Memory B cell (primary cell): ENCODE results near the gene ARL6IP5.

Source experiments
- ATAC-seq: fragments of 150-1000 bp; cut with Tn5 transposase; 2 replicates; pipeline ENCODE4 v1.10.0; 2021; ENCODE audit warnings: low read depth, mild to moderate bottlenecking, moderate library complexity
- DNase-seq, 2 donors: peaks; one replicate each; pipeline ENCODE4 v3.0.0; 2022; ENCODE audit warnings: low spot score in 2 of 2
- H3K27ac Mint-ChIP-seq: one replicate; pipeline ENCODE4 v1.8.0; 2022; ENCODE audit warnings: mild to moderate bottlenecking, moderate library complexity, mixed read lengths
- H3K27me3 Mint-ChIP-seq: one replicate; pipeline ENCODE4 v1.8.0; 2022; ENCODE audit warnings: mixed read lengths
- H3K36me3 Mint-ChIP-seq: one replicate; pipeline ENCODE4 v1.8.0; 2022; ENCODE audit warnings: mild to moderate bottlenecking, mixed read lengths
- H3K4me1 Mint-ChIP-seq: one replicate; pipeline ENCODE4 v1.8.0; 2022; ENCODE audit warnings: mixed read lengths
- H3K4me3 Mint-ChIP-seq: one replicate; pipeline ENCODE4 v1.8.0; 2022; ENCODE audit warnings: mild to moderate bottlenecking, moderate library complexity, mixed read lengths
- H3K9me3 Mint-ChIP-seq: one replicate; pipeline ENCODE4 v1.8.0; 2022; ENCODE audit warnings: mixed read lengths

Gene ARL6IP5

GRCh38 chr3:69142090-69142489 is 57.4 kb downstream of the ARL6IP5 start:
- Mint-ChIP-seq H3K4me3 (no peak overlapping the region), H3K27me3 (peaks cover 15% of the 10 kb centered on the region), H3K4me1 (no peaks in the 10 kb centered on the region), H3K36me3 (no peaks in the 10 kb centered on the region), H3K9me3 (no peaks in the 10 kb centered on the region), H3K27ac (no peak overlapping the region)
- no peak for ATAC-seq
- DNase-seq, result no peak

DNA sequence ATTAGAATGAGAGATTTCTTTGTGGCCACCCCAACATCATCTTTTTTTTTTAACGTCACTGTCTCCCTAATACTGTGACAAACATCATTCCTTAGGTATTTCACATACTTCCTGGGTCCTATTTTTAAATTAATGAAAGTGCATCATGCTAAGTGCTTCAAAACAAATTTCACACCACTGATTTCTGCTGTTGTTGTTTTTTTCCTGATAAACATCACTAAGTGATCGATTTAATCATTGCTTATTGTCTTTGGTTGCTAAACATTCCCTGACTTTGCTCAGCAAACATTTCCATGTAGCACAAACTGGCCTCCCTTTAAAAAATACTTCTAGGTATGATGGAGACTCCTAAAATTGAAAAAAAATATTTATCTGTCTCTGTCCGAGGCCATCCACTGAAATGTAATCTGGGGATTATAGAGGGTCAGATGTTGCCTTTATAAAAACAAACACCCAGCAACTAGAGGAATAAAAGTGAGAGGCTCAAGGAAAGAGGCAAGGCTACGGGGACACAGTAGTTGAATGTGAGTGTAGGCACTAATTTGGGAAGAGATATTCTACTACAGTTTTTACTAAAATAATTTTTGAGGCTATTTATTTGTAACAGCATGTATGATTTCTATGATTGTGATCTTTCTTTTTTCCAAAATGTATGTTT is 58.2 kb downstream of the ARL6IP5 start:
- no peak for DNase-seq
- Mint-ChIP-seq H3K27ac (no peak overlapping the region), H3K27me3 (peaks cover 15% of the 10 kb centered on the region), H3K4me1 (no peaks in the 10 kb centered on the region), H3K9me3 (no peaks in the 10 kb centered on the region), H3K4me3 (no peak overlapping the region), H3K36me3 (no peaks in the 10 kb centered on the region)
- no peak for ATAC-seq

DNA sequence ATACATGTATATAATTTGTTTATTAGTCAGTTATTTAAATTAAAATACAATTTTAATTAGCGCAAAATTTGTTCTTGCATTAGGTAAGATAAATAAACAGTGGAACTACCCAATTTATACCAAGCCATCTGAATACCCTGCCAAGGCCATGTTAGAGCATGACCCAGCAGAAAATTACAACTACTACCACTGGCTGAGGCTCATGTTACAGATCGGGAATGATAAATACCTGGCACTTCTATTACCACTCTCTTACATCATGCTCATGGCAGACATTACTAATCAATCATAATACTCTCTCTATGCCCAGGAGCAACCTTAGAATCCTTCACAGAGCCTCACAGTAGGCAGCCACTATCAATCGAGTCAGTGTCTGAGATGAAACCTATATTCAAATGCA is 58.9 kb downstream of the ARL6IP5 start:
- no peak for DNase-seq
- Mint-ChIP-seq H3K27ac (no peak overlapping the region), H3K9me3 (no peaks in the 10 kb centered on the region), H3K4me1 (no peaks in the 10 kb centered on the region), H3K36me3 (no peaks in the 10 kb centered on the region), H3K4me3 (no peak overlapping the region), H3K27me3 (peaks cover 15% of the 10 kb centered on the region)
- ATAC-seq, result no peak

DNA sequence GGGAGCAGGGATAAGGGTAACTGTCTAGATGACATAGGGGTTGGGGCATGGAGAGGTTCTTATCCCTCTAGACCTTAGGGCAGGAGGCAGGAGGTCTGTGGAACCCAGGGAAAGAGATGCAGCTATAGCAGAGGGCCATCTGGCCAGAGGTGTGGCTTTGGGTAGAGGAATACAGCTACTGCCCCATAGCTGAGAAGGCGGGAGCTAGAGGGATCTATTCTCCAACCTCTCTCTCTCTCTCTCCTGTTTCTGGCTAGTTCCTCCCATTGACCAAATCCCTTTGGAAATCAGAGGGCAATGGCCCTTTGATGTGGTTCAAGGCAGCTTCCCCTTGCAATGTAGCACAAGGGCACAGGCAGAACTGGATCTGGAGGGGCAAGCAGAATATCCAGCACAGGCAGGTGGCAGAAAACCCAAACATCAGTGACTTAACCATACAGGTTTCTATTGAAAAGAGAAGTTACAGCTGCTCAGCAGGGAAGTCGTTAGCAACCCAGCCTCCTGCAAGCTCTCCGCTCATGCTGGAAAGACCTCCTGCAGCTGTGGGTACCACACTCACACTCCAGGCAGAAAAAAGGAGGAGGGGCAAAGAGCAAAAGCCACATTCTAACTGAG is 60.0 kb downstream of the ARL6IP5 start:
- DNase-seq, result no peak
- Mint-ChIP-seq H3K36me3 (no peaks in the 10 kb centered on the region), H3K4me3 (no peak overlapping the region), H3K9me3 (no peaks in the 10 kb centered on the region), H3K27ac (no peak overlapping the region), H3K4me1 (no peaks in the 10 kb centered on the region), H3K27me3 (peaks cover 10% of the 10 kb centered on the region)
- ATAC-seq, result no peak

- H3K9me3 Mint-ChIP-seq, result no peaks in the 10 kb centered on the region
- H3K27me3 Mint-ChIP-seq, result peaks cover 8% of the 10 kb centered on the region
Measured at GRCh38 chr3:69145688-69146087, 61.0 kb downstream of the ARL6IP5 start.

DNA sequence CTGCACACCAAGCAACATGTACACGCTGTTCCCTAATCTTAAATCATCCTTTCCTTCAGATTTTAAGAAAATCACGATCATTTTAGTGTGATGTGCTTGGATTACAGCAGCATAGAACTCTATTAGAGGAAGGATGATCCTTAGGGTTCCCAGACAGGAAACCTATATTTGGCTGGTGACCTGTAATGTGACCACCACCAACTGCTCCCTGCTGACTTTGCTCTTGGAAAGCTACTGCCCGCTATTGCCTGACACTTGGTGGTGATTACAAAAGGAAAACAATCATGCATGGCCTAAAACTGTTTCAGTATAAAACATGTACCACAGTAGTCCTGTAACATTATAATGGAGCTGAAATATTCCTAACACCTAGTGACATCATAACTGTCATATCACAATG is 64.8 kb downstream of the ARL6IP5 start:
- H3K36me3 Mint-ChIP-seq, result no peaks in the 10 kb centered on the region
- peaks cover 5% of the 10 kb centered on the region for H3K4me1 Mint-ChIP-seq
- no peaks in the 10 kb centered on the region for H3K9me3 Mint-ChIP-seq
- no peak overlapping the region for H3K4me3 Mint-ChIP-seq
- DNase-seq (no peak), ATAC-seq (no peak)
- no peak overlapping the region for H3K27ac Mint-ChIP-seq
- no peaks in the 10 kb centered on the region for H3K27me3 Mint-ChIP-seq

More at GRCh38 chr3:69145688-69146087, 61.0 kb downstream of the ARL6IP5 start:
- no peak overlapping the region for H3K27ac Mint-ChIP-seq
- no peak overlapping the region for H3K4me3 Mint-ChIP-seq
- no peak for DNase-seq
- no peak for ATAC-seq
- no peaks in the 10 kb centered on the region for H3K4me1 Mint-ChIP-seq
- no peaks in the 10 kb centered on the region for H3K36me3 Mint-ChIP-seq
